ENCODE measurements around the gene CEP104.

Gene CEP104

GRCh38 chr1:3824650-3825049, 32.4 kb downstream of the CEP104 start:
- TF ChIP-seq SUZ12 (IDR thresholded peaks at IDR 0.05), result no peak
- TF ChIP-seq SP1 (IDR thresholded peaks at IDR 0.05), result no peak
- no peak for TF ChIP-seq FOXM1 (IDR thresholded peaks at IDR 0.05; ENCODE audit: borderline replicate concordance)
- no peak for TF ChIP-seq LEF1 (IDR thresholded peaks at IDR 0.05; ENCODE audit: borderline replicate concordance)
- no peak for TF ChIP-seq BHLHE40 (IDR thresholded peaks at IDR 0.05; ENCODE audit: borderline replicate concordance)
- no peak for TF ChIP-seq ARNT (IDR thresholded peaks at IDR 0.05)
- TF ChIP-seq TARDBP (IDR thresholded peaks at IDR 0.05), result no peak
- no peak for TF ChIP-seq CTBP1 (IDR thresholded peaks at IDR 0.05; ENCODE audit: borderline replicate concordance)
- TF ChIP-seq, protein P1, sequence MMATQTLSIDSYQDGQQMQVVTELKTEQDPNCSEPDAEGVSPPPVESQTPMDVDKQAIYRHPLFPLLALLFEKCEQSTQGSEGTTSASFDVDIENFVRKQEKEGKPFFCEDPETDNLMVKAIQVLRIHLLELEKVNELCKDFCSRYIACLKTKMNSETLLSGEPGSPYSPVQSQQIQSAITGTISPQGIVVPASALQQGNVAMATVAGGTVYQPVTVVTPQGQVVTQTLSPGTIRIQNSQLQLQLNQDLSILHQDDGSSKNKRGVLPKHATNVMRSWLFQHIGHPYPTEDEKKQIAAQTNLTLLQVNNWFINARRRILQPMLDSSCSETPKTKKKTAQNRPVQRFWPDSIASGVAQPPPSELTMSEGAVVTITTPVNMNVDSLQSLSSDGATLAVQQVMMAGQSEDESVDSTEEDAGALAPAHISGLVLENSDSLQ (IDR thresholded peaks at IDR 0.05), result no peak
- TF ChIP-seq HDGF (IDR thresholded peaks at IDR 0.05; ENCODE audit: borderline replicate concordance), result no peak
- TF ChIP-seq L3MBTL2 (conservative IDR thresholded peaks at IDR 0.05), result no peak
- no peak for TF ChIP-seq FOXK2 (IDR thresholded peaks at IDR 0.05)
- TF ChIP-seq NFRKB (IDR thresholded peaks at IDR 0.05), result no peak
- TF ChIP-seq ZNF384 (IDR thresholded peaks at IDR 0.05), result no peak
- CTCF ChIA-PET, result no interaction called here
- POLR2A ChIA-PET, result no interaction called here
- no peak for DNase-seq (ENCODE audit: extremely low spot score)

DNA sequence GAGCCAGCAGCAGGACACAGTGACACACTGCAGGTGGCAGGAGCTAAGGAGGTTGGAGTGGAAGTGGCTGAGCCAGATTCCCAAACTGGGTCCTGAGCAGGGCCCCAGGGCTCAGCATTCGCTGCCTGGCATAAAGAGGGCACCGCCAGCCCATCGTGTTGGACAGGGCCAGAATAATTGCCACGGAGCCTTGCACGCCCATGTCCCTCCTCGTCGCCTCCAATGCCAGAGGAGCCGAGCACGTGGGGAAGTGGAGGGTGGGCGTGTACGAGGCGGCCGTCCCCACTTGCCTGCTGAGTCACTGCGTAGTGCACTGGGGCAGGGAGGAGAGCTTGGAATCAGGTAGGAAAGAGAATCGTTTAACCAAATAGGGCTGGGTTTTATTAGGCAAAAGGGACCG, 34.6 kb downstream of the CEP104 start:
- ChIA-PET POLR2A (interaction anchor here (1.5 kb wide), 1 partner anchor 26 kb away, joined by 3 read pairs; the partner anchor contains the start of gene LRRC47), CTCF (no interaction called here)
- TF ChIP-seq L3MBTL2 (conservative IDR thresholded peaks at IDR 0.05) (no peak), ELF4 (IDR thresholded peaks at IDR 0.05) (no peak), SUZ12 (IDR thresholded peaks at IDR 0.05) (no peak), SP1 (IDR thresholded peaks at IDR 0.05) (no peak), FOXK2 (IDR thresholded peaks at IDR 0.05) (no peak), NFRKB (IDR thresholded peaks at IDR 0.05) (no peak), CTBP1 (IDR thresholded peaks at IDR 0.05; ENCODE audit: borderline replicate concordance) (no peak), TARDBP (IDR thresholded peaks at IDR 0.05) (no peak), FOXA1 (IDR thresholded peaks at IDR 0.05) (no peak), LEF1 (IDR thresholded peaks at IDR 0.05; ENCODE audit: borderline replicate concordance) (no peak), ZNF384 (IDR thresholded peaks at IDR 0.05) (no peak), FOXM1 (IDR thresholded peaks at IDR 0.05; ENCODE audit: borderline replicate concordance) (no peak), BHLHE40 (IDR thresholded peaks at IDR 0.05; ENCODE audit: borderline replicate concordance) (no peak), ARNT (IDR thresholded peaks at IDR 0.05) (no peak), HDGF (IDR thresholded peaks at IDR 0.05; ENCODE audit: borderline replicate concordance) (no peak)
- TF ChIP-seq, protein P1 (IDR thresholded peaks at IDR 0.05), result no peak
- no peak for DNase-seq (ENCODE audit: extremely low spot score)

- ChIA-PET CTCF (no interaction called here), POLR2A (interaction anchor here (1.5 kb wide), 1 partner anchor 26 kb away, joined by 3 read pairs; the partner anchor contains the start of gene LRRC47)
- TF ChIP-seq NFRKB (IDR thresholded peaks at IDR 0.05), result no peak
Measured at GRCh38 chr1:3821908-3822307, 35.1 kb downstream of the CEP104 start.

DNA sequence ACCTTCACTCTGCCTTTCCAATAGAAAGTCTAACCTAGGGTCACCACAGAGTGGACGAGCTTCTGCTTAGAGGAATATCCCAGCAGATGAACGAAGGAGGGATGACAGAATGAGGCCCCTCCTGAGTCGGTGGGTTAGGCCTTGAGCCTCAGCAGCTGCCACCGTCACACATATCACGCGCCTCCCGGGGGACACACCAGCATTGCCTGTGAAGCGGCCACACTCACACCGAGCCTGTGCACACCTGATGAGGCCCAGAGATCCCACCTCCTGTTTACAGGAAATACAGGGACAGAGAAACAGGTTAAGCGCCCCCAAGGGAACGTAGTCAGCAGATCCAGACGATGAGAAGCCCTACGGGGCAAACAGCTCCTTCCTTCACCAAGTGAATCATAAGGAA, 35.6 kb downstream of the CEP104 start:
- ChIA-PET POLR2A (interaction anchor here (1.5 kb wide), 1 partner anchor 25 kb away, joined by 3 read pairs; the partner anchor contains the start of gene LRRC47), CTCF (no interaction called here)
- TF ChIP-seq BHLHE40 (IDR thresholded peaks at IDR 0.05; ENCODE audit: borderline replicate concordance), result no peak
- TF ChIP-seq FOXK2 (IDR thresholded peaks at IDR 0.05), result no peak
- TF ChIP-seq NFRKB (IDR thresholded peaks at IDR 0.05), result no peak
- no peak for TF ChIP-seq CTBP1 (IDR thresholded peaks at IDR 0.05; ENCODE audit: borderline replicate concordance)
- no peak for TF ChIP-seq LEF1 (IDR thresholded peaks at IDR 0.05; ENCODE audit: borderline replicate concordance)
- no peak for TF ChIP-seq SP1 (IDR thresholded peaks at IDR 0.05)
- TF ChIP-seq, protein P1 (IDR thresholded peaks at IDR 0.05), result no peak
- no peak for TF ChIP-seq ARNT (IDR thresholded peaks at IDR 0.05)
- TF ChIP-seq L3MBTL2 (conservative IDR thresholded peaks at IDR 0.05), result no peak
- no peak for TF ChIP-seq SUZ12 (IDR thresholded peaks at IDR 0.05)
- TF ChIP-seq FOXM1 (IDR thresholded peaks at IDR 0.05; ENCODE audit: borderline replicate concordance), result no peak
- TF ChIP-seq ELF4 (IDR thresholded peaks at IDR 0.05), result no peak
- TF ChIP-seq FOXA1 (IDR thresholded peaks at IDR 0.05), result no peak
- TF ChIP-seq HDGF (IDR thresholded peaks at IDR 0.05; ENCODE audit: borderline replicate concordance), result no peak
- TF ChIP-seq ZNF384 (IDR thresholded peaks at IDR 0.05), result no peak
- no peak for DNase-seq (ENCODE audit: extremely low spot score)

More at GRCh38 chr1:3821908-3822307, 35.1 kb downstream of the CEP104 start:
- no peak for DNase-seq (ENCODE audit: extremely low spot score)

DNA sequence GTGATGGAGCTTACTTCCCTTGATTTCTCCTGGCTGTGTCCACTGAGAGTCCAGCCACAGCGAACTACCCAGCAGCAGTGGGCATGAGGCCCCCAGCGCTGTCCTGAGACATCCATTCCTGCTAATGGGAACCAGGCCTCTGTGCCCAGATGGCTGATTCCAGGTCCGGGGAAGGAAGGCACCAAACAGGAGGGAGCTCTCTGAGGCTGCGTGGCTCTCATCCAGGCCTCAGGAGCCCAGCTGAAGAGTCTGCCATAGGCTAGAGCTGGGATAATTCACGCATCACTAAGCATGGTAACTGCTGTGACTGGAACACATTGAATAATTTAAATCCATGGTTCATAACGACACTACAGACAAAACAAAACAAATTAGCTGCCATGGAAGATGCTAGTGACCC, 36.0 kb downstream of the CEP104 start:
- no peak for TF ChIP-seq SUZ12 (IDR thresholded peaks at IDR 0.05)
- no peak for TF ChIP-seq CTBP1 (IDR thresholded peaks at IDR 0.05; ENCODE audit: borderline replicate concordance)
- TF ChIP-seq BHLHE40 (IDR thresholded peaks at IDR 0.05; ENCODE audit: borderline replicate concordance), result no peak
- TF ChIP-seq HDGF (IDR thresholded peaks at IDR 0.05; ENCODE audit: borderline replicate concordance), result no peak
- TF ChIP-seq FOXM1 (IDR thresholded peaks at IDR 0.05; ENCODE audit: borderline replicate concordance), result no peak
- TF ChIP-seq, protein P1 (IDR thresholded peaks at IDR 0.05), result no peak
- TF ChIP-seq ZNF384 (IDR thresholded peaks at IDR 0.05), result no peak
- TF ChIP-seq TARDBP (IDR thresholded peaks at IDR 0.05), result no peak
- TF ChIP-seq SP1 (IDR thresholded peaks at IDR 0.05), result no peak
- TF ChIP-seq ARNT (IDR thresholded peaks at IDR 0.05), result no peak
- TF ChIP-seq FOXK2 (IDR thresholded peaks at IDR 0.05), result no peak
- no peak for TF ChIP-seq ELF4 (IDR thresholded peaks at IDR 0.05)
- no peak for TF ChIP-seq L3MBTL2 (conservative IDR thresholded peaks at IDR 0.05)
- no peak for TF ChIP-seq NFRKB (IDR thresholded peaks at IDR 0.05)
- TF ChIP-seq LEF1 (IDR thresholded peaks at IDR 0.05; ENCODE audit: borderline replicate concordance), result no peak
- TF ChIP-seq FOXA1 (IDR thresholded peaks at IDR 0.05), result no peak
- POLR2A ChIA-PET, result interaction anchor here (1.5 kb wide), 1 partner anchor 25 kb away, joined by 3 read pairs; the partner anchor contains the start of gene LRRC47
- CTCF ChIA-PET, result no interaction called here
- DNase-seq (ENCODE audit: extremely low spot score), result no peak
